K562 (cell line): ENCODE measurements around the gene SLC24A3. TPM values are rescaled to one million over a fixed set of nuclear protein-coding genes. Genes with fewer than 3 reads are reported as not detected.

ENCODE experiments used
- ATAC-seq: fragments of 200-7000 bp; cut with Tn5 transposase; 3 replicates; pipeline ENCODE4 v1.9.1; 2020; ENCODE audit warnings: moderate library complexity
- BruUV-seq: library from RNA; stranded (reverse); fragments of 400-500 nt; replicated peaks from 2 replicates; lab custom pipeline; 2021; lab: Mats Ljungman, UMichigan
- CTCF ChIA-PET: fragments of 300-600 bp; formaldehyde crosslinking; extraction: SDS; loops from one replicate; lab custom pipeline; 2021; ENCODE audit warnings: low intra/inter-chr PET ratio; lab: Yijun Ruan, JAX
- POLR2A ChIA-PET: fragments of 300-600, 350-650 bp; sonication (Branson Sonifier 250); formaldehyde crosslinking; extraction: SDS; loops from one replicate; lab custom pipeline; 2021; ENCODE audit warnings: antibody characterized with exemption, inconsistent platforms; lab: Yijun Ruan, JAX
- DNase-seq, 4 experiments: peaks; one replicate each; pipeline versions ENCODE4 v3.0.0 to v3.0.0-alpha.2; 2011 to 2018; ENCODE audit warnings: low spot score in 3 of 4, mixed read lengths in 3 of 4; ENCODE audit errors: extremely low read depth in 1 of 4
- FAIRE-seq: peaks from 2 replicates; lab custom pipeline; 2011; peaks lifted over from hg19 to GRCh38; lab: Jason Lieb, UNC
- H2AFZ ChIP-seq: 2 replicates; pipeline ENCODE4 v1.6.0; 2011; ENCODE audit warnings: low read depth, low read length, control low read depth, inconsistent platforms
- H3K27ac ChIP-seq: fragments of 200-600 bp; 3 replicates; pipeline ENCODE4 v1.8.0; 2011; ENCODE audit warnings: low read depth, mild to moderate bottlenecking, control low read depth, inconsistent platforms, low read length, moderate library complexity, mixed read lengths; ENCODE audit errors: extremely low read depth
- H3K27me3 ChIP-seq, 2 experiments: fragments of 300-600 bp in 1 of 2; 2 replicates in 1 of 2; 3 replicates in 1 of 2; pipeline versions ENCODE4 v1.6.0 to v1.8.0; 2011; ENCODE audit warnings: inconsistent platforms in 2 of 2, low read length in 2 of 2, mild to moderate bottlenecking in 1 of 2, mixed read lengths in 1 of 2, moderate library complexity in 1 of 2; ENCODE audit not compliant: control insufficient read depth in 2 of 2, insufficient read depth in 2 of 2
- H3K36me3 ChIP-seq: fragments of 300-600 bp; 3 replicates; pipeline ENCODE4 v1.8.0; 2011; ENCODE audit warnings: mild to moderate bottlenecking, low read length, inconsistent platforms; ENCODE audit not compliant: control insufficient read depth, insufficient read depth
- H3K4me1 ChIP-seq, 2 experiments: fragments of 200-600 bp in 1 of 2; replicated peaks in 1 of 2; 2 replicates in 1 of 2; 3 replicates in 1 of 2; pipeline versions ENCODE4 v1.5.1 to v1.8.0; 2011; ENCODE audit warnings: inconsistent platforms in 2 of 2, low read length in 2 of 2, mild to moderate bottlenecking in 1 of 2, mixed read lengths in 1 of 2, moderate library complexity in 1 of 2; ENCODE audit not compliant: control insufficient read depth in 2 of 2, insufficient read depth in 2 of 2
- H3K4me2 ChIP-seq: 2 replicates; pipeline ENCODE4 v1.6.1; 2011; ENCODE audit warnings: low read length, control low read depth, inconsistent platforms, mixed read lengths; ENCODE audit not compliant: insufficient read depth
- H3K4me3 ChIP-seq: fragments of 200-600 bp; sonication (generic), shearing (Covaris generic); 2 replicates; pipeline ENCODE4 v1.5.1; 2016; ENCODE audit warnings: control low read depth, inconsistent platforms
- H3K79me2 ChIP-seq: fragments of 200-600 bp; 3 replicates; pipeline ENCODE4 v1.8.0; 2011; ENCODE audit warnings: low read length, inconsistent platforms; ENCODE audit not compliant: control insufficient read depth, insufficient read depth
- H3K9ac ChIP-seq, 2 experiments: 2 replicates each; pipeline versions ENCODE4 v1.6.0 to v1.6.1; 2011; ENCODE audit warnings: low read depth in 2 of 2, low read length in 2 of 2, control low read depth in 1 of 2, inconsistent platforms in 1 of 2, mild to moderate bottlenecking in 1 of 2, mixed read lengths in 1 of 2; ENCODE audit not compliant: insufficient read depth in 1 of 2
- H3K9me1 ChIP-seq: one replicate; pipeline ENCODE4 v1.6.0; 2011; ENCODE audit warnings: inconsistent platforms, mild to moderate bottlenecking, low read length, moderate library complexity; ENCODE audit not compliant: control insufficient read depth, insufficient read depth
- H3K9me3 ChIP-seq: replicated peaks from 2 replicates; pipeline ENCODE4 v1.5.1; 2011; ENCODE audit warnings: low read depth, low read length, inconsistent platforms; ENCODE audit not compliant: control insufficient read depth, insufficient read depth
- H4K20me1 ChIP-seq: replicated peaks from 2 replicates; pipeline ENCODE4 v1.6.1; 2011; ENCODE audit warnings: low read length, inconsistent platforms, mixed read lengths; ENCODE audit not compliant: control insufficient read depth, insufficient read depth
- ARHGAP35 ChIP-seq: fragments of 450-650 bp; IDR thresholded peaks from 2 replicates; pipeline ENCODE4 v1.6.1; 2018; ENCODE audit not compliant: partially characterized antibody
- ARID1B ChIP-seq: fragments of 450-650 bp; IDR thresholded peaks from 2 replicates; pipeline ENCODE4 v1.6.1; 2016; ENCODE audit warnings: antibody characterized with exemption, mild to moderate bottlenecking, inconsistent platforms
- CBX2 ChIP-seq: fragments of 200-600 bp; sonication (generic); IDR thresholded peaks from one replicate; pipeline ENCODE4 v1.6.1; 2012; ENCODE audit warnings: mild to moderate bottlenecking, low read length, inconsistent platforms; ENCODE audit not compliant: insufficient read depth, poor library complexity, severe bottlenecking
- KLF16 ChIP-seq: IDR thresholded peaks from 2 replicates; pipeline ENCODE4 v1.6.1; 2016; ENCODE audit warnings: antibody characterized with exemption
- MEF2A ChIP-seq: IDR thresholded peaks from 2 replicates; pipeline ENCODE4 v1.6.1; 2011; ENCODE audit warnings: low read depth, mild to moderate bottlenecking, low read length, moderate library complexity; ENCODE audit not compliant: control insufficient read depth
- MXI1 ChIP-seq: IDR thresholded peaks from 2 replicates; pipeline ENCODE4 v1.6.1; 2011; ENCODE audit warnings: low read depth, mild to moderate bottlenecking, improper control_type of control experiment, low read length
- OTX1 ChIP-seq: fragments of 450-650 bp; formaldehyde crosslinking; IDR thresholded peaks from 2 replicates; pipeline ENCODE4 v1.4.0; 2022; ENCODE audit warnings: mild to moderate bottlenecking
- SRSF3 ChIP-seq: fragments of 200-400 bp; formaldehyde crosslinking; IDR thresholded peaks from 2 replicates; pipeline ENCODE4 v1.6.1; 2016; ENCODE audit warnings: mild to moderate bottlenecking, low read length, moderate library complexity; ENCODE audit not compliant: insufficient read depth
- TARDBP ChIP-seq: fragments of 450-650 bp; IDR thresholded peaks from 2 replicates; pipeline ENCODE4 v1.6.1; 2016
- TCFL5 ChIP-seq: fragments of 250-450 bp; sonication (Bioruptor Pico); conservative IDR thresholded peaks from 2 replicates; pipeline ENCODE4 v1.6.1; 2021; ENCODE audit warnings: mild to moderate bottlenecking, moderate library complexity, matching md5 sums
- TEAD4 ChIP-seq, 2 experiments: sonication (generic) in 1 of 2; formaldehyde crosslinking in 1 of 2; IDR thresholded peaks; 2 replicates each; pipeline versions ENCODE4 v1.6.1 to v1.8.0; 2012 to 2022; ENCODE audit warnings: borderline replicate concordance in 1 of 2, inconsistent platforms in 1 of 2, low read length in 1 of 2, mild to moderate bottlenecking in 1 of 2, missing genetic modification reagents in 1 of 2
- TRIM28 ChIP-seq: fragments of 450-650 bp; IDR thresholded peaks from 2 replicates; pipeline ENCODE4 v1.6.1; 2017
- ZC3H4 ChIP-seq: sonication (generic); formaldehyde crosslinking; IDR thresholded peaks from 2 replicates; pipeline ENCODE4 v1.9.0; 2021; ENCODE audit warnings: missing genetic modification reagents, borderline replicate concordance
- ZNF232 ChIP-seq: sonication (generic); formaldehyde crosslinking; IDR thresholded peaks from 2 replicates; pipeline ENCODE4 v1.8.0; 2022; ENCODE audit warnings: mild to moderate bottlenecking, missing genetic modification reagents
- ZNF3 ChIP-seq: fragments of 250-450 bp; sonication (Bioruptor Pico); IDR thresholded peaks from 2 replicates; pipeline ENCODE4 v1.5.0; 2021; ENCODE audit warnings: mild to moderate bottlenecking, moderate library complexity
- ZNF589 ChIP-seq: fragments of 200-800 bp; sonication (Bioruptor generic); IDR thresholded peaks from 2 replicates; pipeline ENCODE4 v1.6.1; 2016; ENCODE audit warnings: low read depth, missing genetic modification characterization, missing compliant biosample characterization
- WGBS: fragments of 100-300 bp; shearing (Covaris generic); methylation state at CpG from one replicate; pipeline ENCODE4 v1.1.6; 2016; ENCODE audit warnings: low coverage, mixed read lengths; ENCODE audit not compliant: insufficient coverage; ENCODE audit errors: missing lambda C conversion rate; 5-methylcytosine and 5-hydroxymethylcytosine counted together
- in situ Hi-C: fragments of 300-500 bp; cut with MboI; formaldehyde crosslinking; loops from 4 replicates; pipeline ENCODE4 v1.15.0; 2018; ENCODE audit warnings: inconsistent platforms, mixed read lengths
- intact Hi-C: fragments of 100-400 bp; cut with micrococcal nuclease; formaldehyde crosslinking; loops from 2 replicates; pipeline ENCODE4 v1.14.2; 2022
- polyA plus RNA-seq, 8 experiments: library from polyadenylated mRNA; depleted of rRNA in 4 of 8; stranded (reverse) in 5 of 8; unstranded in 3 of 8; fragments of >200 nt; fragmentation: Nextera tagmentation in 2 of 8; fragmentation: Illumina TruSeq in 1 of 8; extraction: Ambion mirVana in 2 of 8; extraction: Trizol in 1 of 8; gene quantifications; 2 replicates each; pipeline versions ENCODE4 v1.2.1 to v1.2.3, GENCODE V29; 2011 to 2014; ENCODE audit warnings: inconsistent platforms in 1 of 8, missing spikeins in 1 of 8
- total RNA-seq, 7 experiments: library from RNA; depleted of rRNA in 6 of 7; stranded (reverse); fragments of >200 nt in 6 of 7; fragmentation: Illumina TruSeq in 2 of 7; extraction: Trizol in 2 of 7; gene quantifications; 2 replicates each; pipeline versions ENCODE4 v1.2.1 to v1.2.3, GENCODE V29; 2011 to 2021; ENCODE audit warnings: low replicate concordance in 1 of 7
- TF ChIP-seq, protein P1 (sequence below): fragments of 250-450 bp; sonication (Bioruptor Pico); IDR thresholded peaks from 2 replicates; pipeline ENCODE4 v1.9.0; 2021; ENCODE audit warnings: mild to moderate bottlenecking, inconsistent platforms
- TF ChIP-seq, protein P2 (sequence below): fragments of 200-800 bp; sonication (Bioruptor generic); IDR thresholded peaks from 2 replicates; pipeline ENCODE4 v1.6.1; 2017; ENCODE audit warnings: missing genetic modification characterization, missing compliant biosample characterization

The SLC24A3 gene
- total and polyA plus RNA-seq, 9 of the 15 experiments (the other 6 are each of a cell fraction or from before 2014, with no cell fraction given) = not detected

DNA sequence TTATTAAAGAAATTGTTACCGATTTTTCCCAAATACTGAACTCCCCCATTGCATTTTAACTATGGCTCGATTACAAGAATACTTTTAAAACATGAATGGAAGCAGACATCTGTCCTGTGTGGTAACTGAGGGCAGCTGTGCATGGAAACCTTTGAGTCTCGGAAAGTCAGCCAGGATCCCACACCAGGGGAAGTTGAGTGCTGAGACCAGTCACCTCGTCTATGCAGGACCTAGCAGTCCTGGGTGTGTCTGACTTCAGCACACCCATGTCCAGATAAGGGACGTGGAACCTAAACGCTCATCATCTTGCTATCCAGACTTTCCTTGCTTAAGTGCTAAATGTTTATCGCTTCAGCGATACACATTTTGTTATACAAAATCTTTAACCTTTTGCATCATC, 551.8 kb downstream of the SLC24A3 start (continued):
- TF ChIP-seq, protein P1, sequence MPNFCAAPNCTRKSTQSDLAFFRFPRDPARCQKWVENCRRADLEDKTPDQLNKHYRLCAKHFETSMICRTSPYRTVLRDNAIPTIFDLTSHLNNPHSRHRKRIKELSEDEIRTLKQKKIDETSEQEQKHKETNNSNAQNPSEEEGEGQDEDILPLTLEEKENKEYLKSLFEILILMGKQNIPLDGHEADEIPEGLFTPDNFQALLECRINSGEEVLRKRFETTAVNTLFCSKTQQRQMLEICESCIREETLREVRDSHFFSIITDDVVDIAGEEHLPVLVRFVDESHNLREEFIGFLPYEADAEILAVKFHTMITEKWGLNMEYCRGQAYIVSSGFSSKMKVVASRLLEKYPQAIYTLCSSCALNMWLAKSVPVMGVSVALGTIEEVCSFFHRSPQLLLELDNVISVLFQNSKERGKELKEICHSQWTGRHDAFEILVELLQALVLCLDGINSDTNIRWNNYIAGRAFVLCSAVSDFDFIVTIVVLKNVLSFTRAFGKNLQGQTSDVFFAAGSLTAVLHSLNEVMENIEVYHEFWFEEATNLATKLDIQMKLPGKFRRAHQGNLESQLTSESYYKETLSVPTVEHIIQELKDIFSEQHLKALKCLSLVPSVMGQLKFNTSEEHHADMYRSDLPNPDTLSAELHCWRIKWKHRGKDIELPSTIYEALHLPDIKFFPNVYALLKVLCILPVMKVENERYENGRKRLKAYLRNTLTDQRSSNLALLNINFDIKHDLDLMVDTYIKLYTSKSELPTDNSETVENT (CRISPR knock-in tag) = no peak

DNA sequence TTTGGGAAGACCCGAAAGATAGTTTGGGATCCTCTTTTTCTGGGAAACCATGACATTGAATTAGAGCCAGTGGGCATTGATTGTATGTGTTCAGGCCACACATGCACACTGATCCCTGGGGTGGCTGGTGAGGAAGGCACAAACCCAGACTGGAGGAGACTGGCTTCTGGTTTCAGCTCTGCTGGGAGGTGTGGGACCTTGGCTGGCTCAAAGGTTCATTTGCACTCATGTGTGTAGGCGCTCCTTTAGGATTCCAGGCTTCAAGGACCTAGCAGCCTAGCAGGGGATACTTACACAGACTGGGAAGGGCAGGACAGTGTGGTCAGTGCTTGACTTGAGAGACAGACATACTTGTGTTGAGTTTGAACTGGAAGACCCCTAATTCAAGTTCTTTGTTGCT, 552.8 kb downstream of the SLC24A3 start:
- 0% methylated on average over 2 of the region's 2 CpGs for WGBS
- ChIA-PET CTCF (no interaction called here), POLR2A (no interaction called here)
- H3K9ac ChIP-seq = no peak overlapping the region
- H3K9me3 ChIP-seq = no peaks in the 10 kb centered on the region
- H3K4me1 ChIP-seq = no peaks in the 10 kb centered on the region
- no peak overlapping the region for H3K4me3 ChIP-seq
- FAIRE-seq (no peak), DNase-seq (no peak), ATAC-seq (no peak)
- no peak overlapping the region for H3K27ac ChIP-seq
- intact Hi-C loops (no loop called here), in situ Hi-C loops (no loop called here)
- H3K4me2 ChIP-seq = no peak overlapping the region
- 0 out of 2 replicates have a peak, but pooled peaks cover 4% of the 10 kb centered on the region for H4K20me1 ChIP-seq
- H3K27me3 ChIP-seq = no peaks in the 10 kb centered on the region; a peak in 2 of 5 replicates
- no peaks in the 10 kb centered on the region for H3K36me3 ChIP-seq
- no peaks in the 10 kb centered on the region for H3K9me1 ChIP-seq
- H2AFZ ChIP-seq = no peak overlapping the region
- BruUV-seq = no TSS peak
- H3K79me2 ChIP-seq = no peaks in the 10 kb centered on the region
- TF ChIP-seq ZC3H4 (CRISPR knock-in tag) = no peak
- TF ChIP-seq OTX1 = no peak
- no peak for TF ChIP-seq ZNF3
- no peak for TF ChIP-seq MXI1
- no peak for TF ChIP-seq ARHGAP35
- no peak for TF ChIP-seq TARDBP
- no peak for TF ChIP-seq ZNF589 (CRISPR knock-in tag)
- no peak for TF ChIP-seq KLF16
- TF ChIP-seq ZNF232 (CRISPR knock-in tag) = no peak
- no peak for TF ChIP-seq MEF2A
- TF ChIP-seq TEAD4 (IDR thresholded peaks at IDR 0.05; ENCODE audit: low read length) = no peak
- TF ChIP-seq TEAD4 (CRISPR knock-in tag; IDR thresholded peaks at IDR 0.05; ENCODE audit: borderline replicate concordance) = no peak
- no peak for TF ChIP-seq CBX2
- TF ChIP-seq, protein P2, sequence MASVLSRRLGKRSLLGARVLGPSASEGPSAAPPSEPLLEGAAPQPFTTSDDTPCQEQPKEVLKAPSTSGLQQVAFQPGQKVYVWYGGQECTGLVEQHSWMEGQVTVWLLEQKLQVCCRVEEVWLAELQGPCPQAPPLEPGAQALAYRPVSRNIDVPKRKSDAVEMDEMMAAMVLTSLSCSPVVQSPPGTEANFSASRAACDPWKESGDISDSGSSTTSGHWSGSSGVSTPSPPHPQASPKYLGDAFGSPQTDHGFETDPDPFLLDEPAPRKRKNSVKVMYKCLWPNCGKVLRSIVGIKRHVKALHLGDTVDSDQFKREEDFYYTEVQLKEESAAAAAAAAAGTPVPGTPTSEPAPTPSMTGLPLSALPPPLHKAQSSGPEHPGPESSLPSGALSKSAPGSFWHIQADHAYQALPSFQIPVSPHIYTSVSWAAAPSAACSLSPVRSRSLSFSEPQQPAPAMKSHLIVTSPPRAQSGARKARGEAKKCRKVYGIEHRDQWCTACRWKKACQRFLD = no peak
- TF ChIP-seq ARID1B = no peak
- TF ChIP-seq TRIM28 = no peak
- no peak for TF ChIP-seq TCFL5 (CRISPR knock-in tag)
- no peak for TF ChIP-seq SRSF3
